H9 (cell line): ENCODE measurements around the gene CRLF3. TPM values are rescaled to one million over a fixed set of nuclear protein-coding genes. Genes with fewer than 3 reads are reported as not detected.

Experiments
- DNase-seq: peaks from one replicate; pipeline ENCODE4 v3.0.0-alpha.2; 2017
- H2AFZ ChIP-seq: one replicate; pipeline ENCODE4 v1.6.1; 2013; ENCODE audit warnings: mild to moderate bottlenecking, low read length, control low read depth, moderate library complexity
- H2AK5ac ChIP-seq: 2 replicates; pipeline ENCODE4 v1.6.1; 2013; ENCODE audit warnings: low read length, control low read depth, mixed read lengths; ENCODE audit not compliant: insufficient read length
- H2BK120ac ChIP-seq: one replicate; pipeline ENCODE4 v1.6.1; 2013; ENCODE audit warnings: low read depth, mild to moderate bottlenecking, low read length, control low read depth, inconsistent platforms; ENCODE audit not compliant: poor library complexity, severe bottlenecking
- H2BK12ac ChIP-seq: 2 replicates; pipeline ENCODE4 v1.6.1; 2013; ENCODE audit warnings: low read length, control low read depth, mixed read lengths, low read depth; ENCODE audit not compliant: insufficient read length
- H2BK15ac ChIP-seq: 2 replicates; pipeline ENCODE4 v1.6.1; 2013; ENCODE audit warnings: low read depth, low read length, control low read depth
- H2BK20ac ChIP-seq: one replicate; pipeline ENCODE4 v1.6.1; 2013; ENCODE audit warnings: low read depth, mild to moderate bottlenecking, low read length, control low read depth, inconsistent platforms; ENCODE audit not compliant: poor library complexity, severe bottlenecking
- H2BK5ac ChIP-seq: 2 replicates; pipeline ENCODE4 v1.6.1; 2013; ENCODE audit warnings: low read length, control low read depth, mixed read lengths; ENCODE audit not compliant: insufficient read length
- H3K14ac ChIP-seq: 2 replicates; pipeline ENCODE4 v1.6.1; 2013; ENCODE audit warnings: low read length, control low read depth; ENCODE audit not compliant: insufficient read depth
- H3K18ac ChIP-seq: 2 replicates; pipeline ENCODE4 v1.6.1; 2013; ENCODE audit warnings: low read depth, mild to moderate bottlenecking, mixed read lengths, low read length, control low read depth; ENCODE audit not compliant: insufficient read length
- H3K23ac ChIP-seq: 2 replicates; pipeline ENCODE4 v1.6.1; 2013; ENCODE audit warnings: low read length, control low read depth, mixed read lengths, low read depth; ENCODE audit not compliant: insufficient read length
- H3K23me2 ChIP-seq: 2 replicates; pipeline ENCODE4 v1.6.1; 2013; ENCODE audit warnings: low read depth, mild to moderate bottlenecking, mixed read lengths, low read length, control low read depth; ENCODE audit not compliant: insufficient read length, poor library complexity, severe bottlenecking
- H3K27ac ChIP-seq: 2 replicates; pipeline ENCODE4 v1.5.1; 2013; ENCODE audit warnings: low read length, control low read depth, mixed read lengths, low read depth; ENCODE audit not compliant: insufficient read length
- H3K27me3 ChIP-seq: 2 replicates; pipeline ENCODE4 v1.6.1; 2013; ENCODE audit warnings: low read length, control low read depth, inconsistent platforms; ENCODE audit not compliant: insufficient read depth
- H3K4ac ChIP-seq: 2 replicates; pipeline ENCODE4 v1.6.1; 2013; ENCODE audit warnings: low read depth, mild to moderate bottlenecking, control low read depth, inconsistent platforms, low read length, moderate library complexity
- H3K4me1 ChIP-seq: 2 replicates; pipeline ENCODE4 v1.6.1; 2013; ENCODE audit warnings: low read length, control low read depth, inconsistent platforms; ENCODE audit not compliant: insufficient read depth
- H3K4me2 ChIP-seq: 2 replicates; pipeline ENCODE4 v1.6.1; 2013; ENCODE audit warnings: low read length, control low read depth, mixed read lengths; ENCODE audit not compliant: insufficient read length, insufficient read depth
- H3K56ac ChIP-seq: 2 replicates; pipeline ENCODE4 v1.6.1; 2013; ENCODE audit warnings: low read depth, mild to moderate bottlenecking, mixed read lengths, low read length, control low read depth; ENCODE audit not compliant: insufficient read length
- H3K79me1 ChIP-seq: 2 replicates; pipeline ENCODE4 v1.6.1; 2013; ENCODE audit warnings: low read depth, mild to moderate bottlenecking, moderate library complexity, low read length, control low read depth, inconsistent platforms; ENCODE audit not compliant: insufficient read depth, poor library complexity, severe bottlenecking
- H3K79me2 ChIP-seq: 2 replicates; pipeline ENCODE4 v1.6.1; 2013; ENCODE audit warnings: low read length, control low read depth, inconsistent platforms; ENCODE audit not compliant: insufficient read depth
- H3K9ac ChIP-seq: 2 replicates; pipeline ENCODE4 v1.6.1; 2013; ENCODE audit warnings: low read length, control low read depth, mixed read lengths; ENCODE audit not compliant: insufficient read length; ENCODE audit errors: extremely low read depth
- H3K9me3 ChIP-seq: one replicate; pipeline ENCODE4 v1.6.1; 2013; ENCODE audit warnings: low read depth, low read length, inconsistent platforms; ENCODE audit not compliant: control insufficient read depth
- H3T11ph ChIP-seq: one replicate; pipeline ENCODE4 v1.6.1; 2013; ENCODE audit warnings: mild to moderate bottlenecking, low read length, control low read depth, inconsistent platforms
- H4K20me1 ChIP-seq: one replicate; pipeline ENCODE4 v1.6.1; 2013; ENCODE audit not compliant: control insufficient read depth, insufficient read length, insufficient read depth
- H4K5ac ChIP-seq: 2 replicates; pipeline ENCODE4 v1.6.1; 2013; ENCODE audit warnings: low read depth, mild to moderate bottlenecking, mixed read lengths, low read length, control low read depth; ENCODE audit not compliant: insufficient read length
- H4K8ac ChIP-seq: replicated peaks from 2 replicates; pipeline ENCODE4 v1.6.1; 2013; ENCODE audit warnings: low read length, control low read depth, mixed read lengths, low read depth; ENCODE audit not compliant: insufficient read length
- H4K91ac ChIP-seq: 2 replicates; pipeline ENCODE4 v1.6.1; 2013; ENCODE audit warnings: low read depth, mild to moderate bottlenecking, moderate library complexity, mixed read lengths, low read length, control low read depth; ENCODE audit not compliant: insufficient read length
- H3K27ac Mint-ChIP-seq, 3 experiments: 2 replicates in 2 of 3; 3 replicates in 1 of 3; pipeline ENCODE4 v1.8.0; 2020 to 2021; ENCODE audit warnings: mixed read lengths in 3 of 3, mild to moderate bottlenecking in 1 of 3, moderate library complexity in 1 of 3
- H3K27me3 Mint-ChIP-seq: 2 replicates; pipeline ENCODE4 v1.8.0; 2021; ENCODE audit warnings: low read depth, mild to moderate bottlenecking, moderate library complexity, mixed read lengths
- H3K36me3 Mint-ChIP-seq, 3 experiments: 2 replicates in 2 of 3; 3 replicates in 1 of 3; pipeline ENCODE4 v1.8.0; 2020 to 2021; ENCODE audit warnings: low read depth in 3 of 3, mixed read lengths in 3 of 3; ENCODE audit not compliant: insufficient read depth in 1 of 3
- H3K4me1 Mint-ChIP-seq, 2 experiments: 2 replicates each; pipeline ENCODE4 v1.8.0; 2020; ENCODE audit warnings: mixed read lengths in 2 of 2
- H3K4me3 Mint-ChIP-seq, 2 experiments: 2 replicates in 1 of 2; 3 replicates in 1 of 2; pipeline ENCODE4 v1.8.0; 2020 to 2021; ENCODE audit warnings: mild to moderate bottlenecking in 2 of 2, mixed read lengths in 2 of 2, moderate library complexity in 1 of 2
- H3K9me3 Mint-ChIP-seq, 2 experiments: 2 replicates in 1 of 2; 3 replicates in 1 of 2; pipeline ENCODE4 v1.8.0; 2020; ENCODE audit warnings: mild to moderate bottlenecking in 2 of 2, mixed read lengths in 2 of 2, moderate library complexity in 1 of 2
- WGBS: extraction: QIAGEN DNeasy Blood & Tissue Kit; methylation state at CpG from one replicate; pipeline ENCODE4 v1.1.7; 2013; ENCODE audit warnings: missing lambda C conversion rate, low lambda C conversion rate, mixed read lengths; ENCODE audit not compliant: insufficient read length; ENCODE audit errors: extremely low coverage; 5-methylcytosine and 5-hydroxymethylcytosine counted together
- total RNA-seq: library from RNA; stranded (reverse); gene quantifications from 2 replicates; pipeline ENCODE4 v1.2.1, GENCODE V29; 2021
- TF ChIP-seq, protein P1 (sequence below): fragments of 200-600 bp; sonication (generic); conservative IDR thresholded peaks from 3 replicates; pipeline ENCODE4 v1.8.0; 2021; ENCODE audit warnings: antibody characterized with exemption, mild to moderate bottlenecking

The CRLF3 gene
- total RNA-seq, 1 experiment from 2014 or later: 18.1 TPM

DNA sequence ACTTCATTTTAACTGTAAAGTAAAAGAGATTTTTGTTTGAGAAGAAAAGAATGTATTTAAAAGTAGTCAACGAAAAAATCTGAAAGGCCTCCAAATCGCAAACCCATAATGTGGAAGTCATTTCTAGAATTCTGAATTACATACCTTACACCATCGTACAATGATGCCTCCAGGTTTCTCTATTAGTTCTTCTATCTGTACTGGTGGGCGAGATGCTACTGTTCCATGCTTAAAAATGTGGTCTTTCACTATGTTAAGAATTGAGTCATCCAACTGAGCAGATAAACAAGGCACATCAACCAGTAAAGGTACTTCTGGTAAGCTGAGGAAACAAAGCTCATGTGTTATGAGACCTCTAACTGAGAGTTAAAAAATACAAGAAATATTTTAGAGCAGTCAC is 28.5 kb downstream of the CRLF3 start:
- Histone ChIP-seq H3K56ac (no peak overlapping the region), H3K9ac (no peak overlapping the region), H2AK5ac (no peak overlapping the region), H3K4me1 (no peaks in the 10 kb centered on the region), H2AFZ (no peak overlapping the region), H2BK15ac (no peak overlapping the region), H4K20me1 (no peaks in the 10 kb centered on the region), H2BK5ac (no peak overlapping the region), H3K79me2 (no peaks in the 10 kb centered on the region), H3K23me2 (no peaks in the 10 kb centered on the region), H2BK20ac (no peak overlapping the region), H4K8ac (no peak overlapping the region), H3K23ac (no peak overlapping the region), H2BK12ac (no peak overlapping the region), H3K9me3 (no peaks in the 10 kb centered on the region), H3K27ac (no peak overlapping the region), H4K91ac (no peak overlapping the region), H3K18ac (no peak overlapping the region), H3K27me3 (no peaks in the 10 kb centered on the region), H3K4ac (no peak overlapping the region), H3K79me1 (no peaks in the 10 kb centered on the region), H3T11ph (no peak overlapping the region), H3K14ac (no peak overlapping the region), H3K4me2 (no peak overlapping the region), H4K5ac (no peak overlapping the region), H2BK120ac (no peak overlapping the region)
- no peak for DNase-seq
- Mint-ChIP-seq H3K27ac (peak overlapping the region in 1 of 3 experiments; percentile 37; a peak in 1 of 7 replicates), H3K9me3 (no peaks in the 10 kb centered on the region), H3K36me3 (peaks cover 22 to 76% (median 67%) of the 10 kb centered on the region in 3 experiments; a peak in 6 of 7 replicates), H3K4me3 (no peak overlapping the region), H3K27me3 (no peaks in the 10 kb centered on the region), H3K4me1 (no peaks in the 10 kb centered on the region)
- TF ChIP-seq, protein P1, sequence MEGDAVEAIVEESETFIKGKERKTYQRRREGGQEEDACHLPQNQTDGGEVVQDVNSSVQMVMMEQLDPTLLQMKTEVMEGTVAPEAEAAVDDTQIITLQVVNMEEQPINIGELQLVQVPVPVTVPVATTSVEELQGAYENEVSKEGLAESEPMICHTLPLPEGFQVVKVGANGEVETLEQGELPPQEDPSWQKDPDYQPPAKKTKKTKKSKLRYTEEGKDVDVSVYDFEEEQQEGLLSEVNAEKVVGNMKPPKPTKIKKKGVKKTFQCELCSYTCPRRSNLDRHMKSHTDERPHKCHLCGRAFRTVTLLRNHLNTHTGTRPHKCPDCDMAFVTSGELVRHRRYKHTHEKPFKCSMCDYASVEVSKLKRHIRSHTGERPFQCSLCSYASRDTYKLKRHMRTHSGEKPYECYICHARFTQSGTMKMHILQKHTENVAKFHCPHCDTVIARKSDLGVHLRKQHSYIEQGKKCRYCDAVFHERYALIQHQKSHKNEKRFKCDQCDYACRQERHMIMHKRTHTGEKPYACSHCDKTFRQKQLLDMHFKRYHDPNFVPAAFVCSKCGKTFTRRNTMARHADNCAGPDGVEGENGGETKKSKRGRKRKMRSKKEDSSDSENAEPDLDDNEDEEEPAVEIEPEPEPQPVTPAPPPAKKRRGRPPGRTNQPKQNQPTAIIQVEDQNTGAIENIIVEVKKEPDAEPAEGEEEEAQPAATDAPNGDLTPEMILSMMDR: no peak
- no CpG with 5 or more reads among the region's 4 CpGs for WGBS
